Activated CD4-positive, alpha-beta T cell treated with anti-CD3 and anti-CD28 coated beads, Interleukin-2, Interleukin-6, amounts not matched to agents 100 ng/mL and 50 ng/mL, durations not matched to agents 16 hours and 8 hours (primary cell): ENCODE results near the gene STXBP1.
A peak's percentile ranks its signal among the peaks of the same experiment; 100 is the strongest.

ENCODE experiments used
- DNase-seq: peaks from one replicate; pipeline ENCODE4 v3.0.0-alpha.2; 2020

The STXBP1 gene

DNA sequence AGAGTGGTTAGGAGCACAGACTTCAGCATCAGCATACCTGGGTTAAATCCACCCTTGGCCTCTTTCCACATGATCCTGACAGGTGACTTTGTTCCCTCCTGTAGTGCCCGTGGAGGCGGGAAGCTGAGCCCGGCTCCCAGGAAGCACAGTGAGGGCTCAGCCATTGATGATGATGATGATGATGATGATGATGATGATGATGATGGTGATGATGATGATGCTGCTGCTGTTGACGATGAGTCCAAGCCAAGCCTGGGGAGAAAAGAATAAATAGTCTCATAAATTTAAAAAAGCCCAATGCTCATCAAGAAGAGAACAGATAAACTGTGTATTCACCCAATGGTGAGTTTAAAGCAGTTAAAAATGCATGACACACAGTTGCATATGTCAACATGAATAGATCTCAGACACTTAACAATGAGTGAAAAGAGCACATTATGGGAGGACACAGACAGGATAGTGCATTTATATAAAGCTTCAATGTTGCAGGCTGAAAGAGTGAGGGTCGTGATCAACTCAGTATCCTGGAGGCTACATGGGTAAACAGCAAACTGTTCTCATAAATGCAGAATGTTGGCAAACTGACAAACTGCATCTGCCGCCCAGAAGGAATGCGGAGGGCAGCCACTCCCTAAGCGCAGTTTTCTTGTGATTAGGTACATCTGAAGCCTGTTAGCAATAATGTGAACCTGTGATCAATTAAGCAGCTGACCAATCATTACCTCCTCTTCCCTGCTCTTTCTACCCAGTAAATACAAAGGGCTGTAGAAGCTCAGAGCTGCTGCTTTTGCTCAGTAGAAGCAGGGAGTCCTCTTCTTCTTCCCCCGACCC lies 83.0 kb downstream of the STXBP1 start:
- no peak for DNase-seq

DNA sequence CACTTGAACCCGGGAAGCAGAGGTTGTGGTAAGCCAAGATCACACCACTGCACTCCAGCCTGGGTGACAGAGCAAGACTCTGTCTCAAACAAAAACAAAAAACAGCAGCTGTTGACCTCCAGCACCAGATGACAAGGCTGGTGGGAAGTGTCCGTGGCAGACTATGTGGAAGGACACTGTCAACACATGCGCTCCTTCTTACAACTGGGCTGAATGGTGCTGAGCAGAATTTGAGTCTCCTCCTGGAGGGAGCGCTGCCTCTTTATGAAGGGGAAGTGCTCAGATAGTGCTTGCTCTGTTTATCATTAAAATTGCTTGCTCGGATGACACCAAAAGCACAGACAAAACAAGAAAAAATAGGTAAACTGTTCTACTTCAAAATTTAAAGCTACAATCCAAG lies 85.5 kb downstream of the STXBP1 start:
- DNase-seq, result no peak

DNA sequence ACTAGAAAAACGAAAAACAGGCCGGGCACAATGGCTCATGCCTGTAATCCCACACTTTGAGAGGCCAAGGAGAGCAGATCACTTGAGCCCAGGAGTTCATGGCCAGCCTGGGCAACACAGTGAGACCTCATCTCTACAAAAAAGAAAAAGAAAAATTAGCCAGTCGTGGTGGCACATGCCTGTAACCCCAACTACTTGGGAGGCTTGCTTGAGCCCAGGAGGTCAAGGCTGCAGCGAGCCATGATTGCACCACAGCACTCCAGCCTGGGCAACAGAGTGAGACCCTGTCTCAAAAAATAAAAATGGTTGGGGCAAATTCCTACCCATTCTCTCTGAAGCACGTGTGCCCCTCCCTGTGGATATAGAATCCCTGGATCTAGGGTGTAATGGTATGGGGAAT lies 86.3 kb downstream of the STXBP1 start:
- DNase-seq, result no peak

DNA sequence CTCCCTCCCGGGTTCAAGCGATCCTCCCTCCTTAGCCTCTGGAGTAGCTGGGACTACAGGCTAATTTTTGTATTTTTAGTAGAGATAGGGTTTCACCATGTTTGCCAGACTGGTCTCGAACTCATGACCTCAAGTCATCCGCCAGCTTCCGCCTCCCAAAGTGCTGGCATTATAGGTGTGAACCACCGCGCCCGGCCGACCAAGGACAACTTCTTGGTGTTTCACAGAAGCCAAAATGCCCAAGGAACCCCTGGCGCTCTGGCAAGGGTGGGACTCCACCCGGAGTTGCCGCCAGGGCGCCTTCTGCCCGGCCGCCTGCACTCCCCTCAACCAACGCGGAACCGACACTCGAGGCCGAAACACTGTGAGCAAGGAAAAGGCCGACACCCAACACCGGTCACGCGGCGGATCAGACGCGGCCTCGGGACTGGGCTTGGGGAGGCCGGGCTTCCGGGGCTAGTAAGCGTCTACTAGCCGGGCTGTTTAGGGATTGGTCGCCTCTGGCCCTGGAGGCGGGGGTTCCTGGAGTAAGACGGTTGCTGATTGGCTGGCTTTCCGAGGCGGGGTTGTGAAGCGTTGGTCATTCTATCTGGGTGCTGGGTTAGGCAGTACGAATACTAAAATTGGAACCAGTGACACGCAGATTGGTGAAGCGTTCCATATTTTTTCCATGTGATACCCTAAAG lies 87.1 kb downstream of the STXBP1 start:
- DNase-seq, result peak; percentile 93

DNA sequence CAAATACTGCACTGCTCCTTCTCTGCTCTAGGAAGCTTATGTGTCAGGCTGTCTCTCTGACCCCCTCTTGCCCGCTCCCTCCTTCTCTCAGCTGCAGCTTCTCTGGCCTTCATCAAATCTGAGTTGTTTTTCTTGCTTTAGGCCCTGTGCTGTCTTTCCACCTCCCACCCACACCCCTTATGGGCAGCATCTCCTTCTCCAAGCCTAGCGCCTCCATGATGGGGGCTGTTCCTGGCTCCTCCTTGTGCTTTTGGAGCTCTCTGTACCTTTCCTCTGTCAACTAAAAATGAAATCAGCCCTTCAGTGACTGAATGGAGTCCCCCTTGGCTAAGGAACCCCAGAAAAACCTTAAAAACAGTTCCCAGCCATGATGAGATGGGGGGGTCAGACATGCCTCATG lies 88.1 kb downstream of the STXBP1 start:
- no peak for DNase-seq

DNA sequence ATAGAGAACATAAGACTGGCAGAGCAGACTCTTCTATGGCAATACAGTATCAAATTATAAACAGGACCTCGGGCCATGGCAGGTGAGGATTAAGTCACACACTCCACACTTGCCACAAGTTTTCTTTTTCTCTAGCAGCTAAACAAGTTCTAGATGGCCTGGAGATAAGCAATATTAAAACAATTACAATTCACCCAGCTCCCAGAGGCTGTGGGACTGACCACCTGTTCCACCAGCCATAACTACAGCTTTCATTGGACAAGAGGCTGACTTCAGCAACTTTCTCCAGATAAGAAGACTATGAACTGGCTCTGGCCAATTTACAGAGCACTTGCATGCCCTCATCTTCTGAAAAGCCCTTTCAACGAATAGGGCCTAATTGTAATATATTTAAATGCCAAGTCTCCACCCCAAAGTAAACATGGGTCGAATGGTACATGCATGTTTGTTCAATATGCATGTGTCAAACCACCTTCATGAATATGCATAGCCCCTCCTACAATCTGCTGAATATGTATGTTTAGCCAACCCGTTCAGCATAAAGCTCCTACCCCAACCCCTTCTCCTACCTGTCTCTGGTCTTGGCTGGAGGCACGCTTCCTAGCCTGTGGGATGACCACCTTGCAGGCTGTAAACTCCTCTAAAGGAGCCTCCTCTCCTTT lies 88.6 kb downstream of the STXBP1 start:
- no peak for DNase-seq

DNA sequence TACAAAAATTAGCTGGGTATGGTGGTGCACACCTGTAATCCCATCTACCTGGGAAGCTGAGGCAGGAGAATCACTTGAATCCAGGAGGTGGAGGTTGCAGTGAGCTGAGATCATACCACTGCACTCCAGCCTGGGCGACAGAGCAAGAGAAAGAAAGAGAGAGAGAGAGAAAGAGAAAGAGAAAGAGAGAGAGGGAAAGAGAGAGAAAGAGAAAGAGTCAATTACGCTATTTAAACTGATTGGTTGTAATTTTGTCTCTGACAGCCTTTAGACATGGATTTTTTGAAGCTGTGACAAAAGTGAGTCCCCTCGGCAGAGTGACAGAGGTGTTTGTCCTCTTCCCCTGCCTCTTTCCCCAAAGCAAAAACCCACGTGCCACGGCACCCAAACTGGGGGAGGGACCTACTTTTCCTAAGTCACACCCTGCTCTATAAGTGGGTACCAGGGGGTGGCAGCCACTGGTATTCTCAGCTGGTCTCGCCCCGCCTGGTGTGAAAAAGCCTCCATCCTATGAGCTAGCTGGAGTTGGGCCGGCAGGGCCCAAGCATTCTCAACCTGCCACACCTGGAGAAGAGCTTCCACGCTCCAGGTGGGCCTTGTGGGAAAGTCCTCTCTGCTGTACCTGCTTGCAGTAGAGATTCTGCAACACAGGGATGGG lies 91.3 kb downstream of the STXBP1 start:
- DNase-seq, result no peak

DNA sequence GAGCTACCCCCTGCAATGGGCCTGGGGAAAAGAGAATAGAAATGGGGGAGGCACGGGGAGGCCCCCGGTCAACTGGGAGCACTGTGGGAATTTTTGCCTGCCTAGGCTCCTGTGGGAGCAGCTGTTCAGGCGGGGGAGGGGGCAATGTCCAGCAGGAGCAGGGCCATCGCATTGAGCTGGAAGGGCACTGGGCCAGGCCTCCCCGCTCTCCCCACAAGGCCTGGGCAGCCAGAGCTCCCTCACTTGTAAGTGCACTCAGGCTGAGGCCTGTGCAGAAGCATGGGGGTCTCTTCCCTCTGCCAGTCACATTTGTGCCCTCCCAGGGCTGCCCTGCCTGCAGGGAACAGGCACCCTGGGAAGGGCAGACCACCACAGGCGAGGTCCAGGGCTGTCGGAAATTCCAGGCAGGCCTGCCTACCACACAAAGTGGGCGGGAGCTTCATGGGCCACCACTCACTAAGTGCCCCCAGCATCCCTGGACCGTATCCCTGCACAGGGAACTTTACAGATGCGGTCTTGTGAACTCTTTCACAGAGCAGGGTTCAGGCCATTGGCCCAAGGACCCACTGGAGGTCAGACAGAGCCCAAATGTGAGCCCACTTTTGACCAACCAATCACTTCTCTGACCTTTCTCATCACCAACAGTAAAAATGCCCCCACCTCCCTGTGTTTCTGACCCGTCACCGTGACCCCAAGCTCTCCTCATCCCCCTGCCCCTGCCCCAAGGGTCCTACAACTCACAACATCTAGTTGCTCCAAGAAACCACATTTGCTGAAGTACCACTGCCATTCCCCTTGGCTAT lies 93.7 kb downstream of the STXBP1 start:
- DNase-seq, result no peak

DNA sequence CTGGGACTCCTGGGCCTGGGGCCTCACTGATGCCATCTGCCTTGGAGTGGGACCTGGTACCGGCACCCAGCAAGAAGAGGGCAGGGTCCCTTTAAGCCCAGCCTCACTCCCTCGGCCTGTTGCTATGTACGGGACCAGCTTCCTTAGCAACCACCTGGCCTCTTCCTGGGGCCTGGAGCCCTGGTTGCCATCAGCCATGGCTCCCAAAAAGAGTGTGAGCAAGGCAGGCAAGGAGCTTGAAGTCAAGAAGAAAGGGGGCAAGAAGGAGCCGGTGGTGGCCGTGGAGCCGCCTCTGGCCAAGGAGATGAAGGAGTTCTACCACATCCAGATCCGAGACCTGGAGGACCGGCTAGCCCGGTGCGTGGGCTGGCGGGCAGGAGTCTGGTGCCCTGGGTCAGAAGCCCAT lies 94.8 kb downstream of the STXBP1 start, which contains the start of gene CFAP157:
TSS of gene CFAP157 (plus strand) at position 153 of the 406 bp plus-strand sequence. CDS start at position 197, 44 bp downstream.
- no peak for DNase-seq

DNA sequence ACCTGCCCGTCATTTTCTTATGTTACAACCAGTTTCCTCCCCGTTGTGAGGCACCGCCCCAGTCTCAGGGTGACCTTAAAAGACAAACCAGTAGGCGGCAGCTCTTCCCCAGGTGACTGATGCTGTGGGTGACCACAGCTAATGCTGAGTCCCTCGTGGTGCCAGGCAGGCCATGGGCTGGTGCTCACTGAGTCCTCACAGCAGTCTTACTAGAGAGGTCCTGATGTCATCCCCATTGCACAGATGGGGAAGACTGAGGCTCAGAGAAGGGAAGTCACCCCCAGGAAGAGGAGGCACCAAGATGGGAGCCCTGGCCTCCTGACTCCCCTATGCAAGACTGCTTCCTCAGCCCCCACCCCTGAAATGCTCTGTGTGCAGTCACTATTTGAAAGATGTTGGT lies 95.7 kb downstream of the STXBP1 start:
- DNase-seq, result peak; percentile 43

DNA sequence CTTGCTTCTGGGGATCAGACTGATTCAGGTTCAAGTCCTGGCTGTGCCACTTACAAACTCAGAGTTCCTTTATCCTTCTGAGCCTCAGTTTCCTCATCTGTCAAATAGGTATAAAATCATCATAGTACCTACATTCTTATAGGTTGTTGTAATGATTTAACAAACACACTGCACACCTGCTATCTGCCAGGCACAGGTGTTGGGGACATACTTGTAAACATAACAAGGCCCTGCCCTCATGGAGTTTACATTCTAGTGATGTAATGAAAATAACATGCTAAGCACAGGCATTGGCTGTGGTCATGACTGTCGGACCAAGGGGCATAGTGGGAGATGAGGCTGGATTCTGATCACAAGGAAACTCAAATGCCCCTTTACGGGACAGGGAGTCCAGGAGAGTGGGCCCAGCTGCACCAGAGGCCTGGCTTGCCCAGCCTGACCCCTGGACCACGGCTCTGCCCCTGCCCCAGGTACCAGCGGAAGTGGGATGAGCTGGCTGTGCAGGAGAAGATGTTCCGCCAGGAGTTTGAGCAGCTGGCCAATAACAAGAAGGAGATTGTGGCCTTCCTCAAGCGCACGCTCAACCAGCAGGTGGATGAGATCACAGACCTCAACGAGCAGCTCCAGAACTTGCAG lies 97.0 kb downstream of the STXBP1 start:
- DNase-seq, result no peak

DNA sequence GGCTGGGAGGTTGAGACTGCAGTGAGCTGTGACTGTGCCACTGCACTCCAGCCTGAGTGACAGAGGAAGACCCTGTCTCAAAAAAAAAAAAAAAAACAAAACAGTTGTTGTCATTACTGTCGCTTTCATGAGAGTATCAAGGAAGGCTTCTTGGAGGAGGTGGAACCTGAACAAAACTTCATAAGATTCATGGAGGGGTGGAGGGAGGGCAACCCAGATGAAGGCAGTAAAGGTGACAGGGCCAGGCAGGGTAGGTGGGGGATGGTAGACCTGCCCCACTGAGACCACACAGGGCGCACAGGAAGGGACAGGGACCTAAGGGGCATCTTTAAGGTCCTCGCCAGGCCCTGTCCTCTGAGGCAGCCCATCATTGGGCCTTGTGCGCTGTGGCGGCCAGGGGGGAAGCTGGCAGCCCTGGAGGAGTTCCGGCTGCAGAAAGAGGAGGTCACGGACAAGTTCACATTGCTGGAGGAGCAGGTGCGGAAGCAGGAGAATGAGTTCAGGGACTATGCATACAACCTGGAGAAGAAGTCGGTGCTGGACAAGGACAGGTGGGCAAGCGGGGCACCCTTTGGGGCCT lies 98.2 kb downstream of the STXBP1 start:
- no peak for DNase-seq

DNA sequence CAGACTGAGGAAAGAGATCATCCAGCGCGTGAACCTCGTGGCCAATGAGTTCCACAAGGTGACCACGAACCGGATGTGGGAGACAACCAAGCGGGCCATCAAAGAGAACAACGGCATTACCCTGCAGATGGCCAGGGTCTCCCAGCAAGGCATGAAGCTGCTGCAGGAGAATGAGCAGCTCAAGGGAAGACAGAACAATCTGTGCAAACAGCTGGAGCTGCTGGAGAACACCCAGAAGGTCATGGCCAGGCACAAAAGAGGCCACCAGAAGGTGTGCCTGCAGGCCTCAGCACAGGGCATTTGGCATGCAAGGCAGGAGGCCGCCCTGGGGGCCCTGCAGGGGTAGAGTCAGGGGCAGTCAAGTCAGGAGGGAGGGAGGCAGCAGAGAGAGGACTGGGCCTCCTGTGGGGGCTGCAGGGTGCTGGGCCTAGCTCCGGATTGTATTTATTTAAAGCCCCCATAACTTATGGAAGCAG lies 99.2 kb downstream of the STXBP1 start:
- DNase-seq, result peak; percentile 24

DNA sequence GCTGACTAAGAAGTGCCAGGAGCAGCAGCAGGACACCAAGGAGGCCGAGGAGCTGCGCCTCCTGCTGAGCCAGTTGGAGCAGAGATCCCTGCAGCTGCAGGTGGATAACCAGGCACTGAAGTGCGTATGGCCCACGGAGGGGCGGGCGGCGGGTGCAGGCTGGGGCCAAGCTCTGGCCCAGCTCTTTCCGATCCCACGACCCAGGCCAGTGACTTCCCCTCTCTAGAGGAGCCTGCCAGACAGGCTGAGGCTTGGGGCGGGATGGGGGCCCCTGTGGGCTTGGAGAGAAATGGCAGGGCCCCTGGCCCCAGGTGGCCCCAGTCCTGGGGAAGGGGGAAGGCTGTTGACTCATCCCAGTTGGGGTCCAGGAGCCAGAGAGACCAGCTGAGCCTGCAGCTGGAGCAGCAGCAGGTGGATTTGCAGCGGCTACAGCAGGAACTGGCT lies 99.8 kb downstream of the STXBP1 start:
- no peak for DNase-seq

DNA sequence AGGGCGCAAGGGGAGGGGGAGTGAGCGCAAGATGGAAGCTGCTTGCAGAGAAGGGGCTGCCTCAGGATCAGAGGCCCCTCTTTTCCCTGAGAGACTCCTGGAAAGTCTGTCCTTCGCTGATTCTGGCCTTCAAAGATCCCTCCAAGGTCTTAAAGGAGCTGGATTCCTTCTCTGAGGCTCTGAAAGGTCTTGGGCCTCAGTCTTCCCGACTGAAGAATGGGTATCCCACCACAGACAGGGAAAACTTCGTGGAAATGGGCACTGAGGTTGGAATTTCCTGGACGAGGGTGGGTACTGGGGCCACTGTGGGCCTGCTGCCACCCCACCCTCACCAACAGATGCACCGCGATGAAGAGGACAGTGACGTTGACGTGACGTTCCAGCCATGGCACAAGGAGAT lies 100.3 kb downstream of the STXBP1 start:
- DNase-seq, result no peak

DNA sequence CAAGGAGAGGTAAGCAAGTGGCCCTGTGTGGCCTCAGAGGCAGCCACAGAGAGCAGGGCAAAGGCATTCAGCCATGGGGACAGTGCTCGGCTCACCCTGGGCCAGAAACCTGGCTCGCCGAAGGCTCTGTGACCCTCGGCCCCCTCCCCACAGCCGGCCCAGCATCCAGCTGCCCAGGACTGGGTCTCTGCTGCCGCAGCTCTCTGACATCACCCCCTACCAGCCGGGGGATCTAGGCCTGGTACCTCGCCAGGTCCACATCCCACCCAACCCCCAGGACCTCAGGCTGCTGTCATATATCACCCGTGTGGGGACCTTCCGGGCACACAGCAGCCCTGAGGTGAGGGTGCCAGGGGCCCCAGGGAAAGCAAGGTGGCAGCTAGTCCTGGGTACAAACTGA lies 100.8 kb downstream of the STXBP1 start:
- no peak for DNase-seq

DNA sequence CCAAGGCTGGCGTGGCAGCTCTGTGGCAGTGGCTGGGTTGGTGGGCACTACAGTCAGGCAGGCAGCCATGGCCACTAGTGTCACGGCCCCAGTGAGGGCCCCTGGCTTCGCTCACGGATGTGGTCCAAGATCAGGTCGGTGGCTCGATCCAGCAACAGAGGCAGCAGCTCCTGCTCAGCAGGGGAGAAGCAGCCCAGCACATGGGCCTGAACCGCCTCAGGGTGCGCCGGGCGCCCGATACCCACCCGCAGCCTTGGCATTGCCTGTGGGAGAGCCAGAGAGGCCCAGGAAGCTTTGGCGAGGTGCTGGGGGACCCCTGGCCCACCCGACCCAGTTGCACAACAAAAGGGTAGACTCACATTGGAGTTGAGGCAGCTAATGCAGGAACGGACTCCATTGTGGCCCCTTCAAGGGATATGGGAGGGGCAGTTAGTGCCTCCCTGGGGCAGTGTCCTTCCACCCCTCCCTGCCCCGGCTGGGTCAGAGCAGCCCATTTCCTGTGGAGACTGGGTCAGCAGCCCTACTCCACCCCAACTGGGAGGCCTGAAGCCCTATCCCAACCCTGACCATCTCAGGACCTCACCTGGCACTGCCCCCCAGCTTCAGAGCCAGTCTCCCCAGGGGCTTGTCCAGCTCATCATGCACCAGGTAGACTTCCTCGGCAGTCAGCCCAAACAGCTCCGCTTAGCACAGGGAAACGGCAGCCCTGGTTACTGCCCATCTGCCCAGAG lies 102.1 kb downstream of the STXBP1 start:
- DNase-seq, result no peak

DNA sequence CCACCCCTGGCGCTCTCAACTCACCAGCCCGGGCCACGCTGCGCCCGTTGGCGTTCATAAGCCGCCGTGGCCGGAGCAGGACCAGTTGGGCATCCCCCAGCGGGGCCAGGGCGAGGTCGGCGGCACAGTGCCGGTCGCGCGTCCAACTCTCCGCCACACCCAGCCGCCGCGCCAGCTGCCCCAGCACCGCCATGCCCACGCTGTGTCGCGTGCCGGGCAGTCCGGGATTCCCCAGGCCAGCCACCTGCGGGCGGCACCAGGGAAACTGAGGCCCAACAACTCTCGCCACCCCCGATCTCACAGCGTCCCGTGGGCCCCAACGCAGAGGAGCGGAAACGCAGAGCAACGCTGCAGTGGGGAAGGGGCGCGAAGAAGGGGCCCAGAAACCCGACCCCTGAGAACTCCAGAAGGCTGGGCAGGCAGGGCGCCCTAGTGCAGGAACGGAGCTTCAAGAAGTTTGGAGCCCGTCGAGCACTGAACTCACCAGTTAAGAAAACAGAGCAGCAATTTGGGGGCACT lies 102.9 kb downstream of the STXBP1 start:
- DNase-seq, result peak; percentile 23

DNA sequence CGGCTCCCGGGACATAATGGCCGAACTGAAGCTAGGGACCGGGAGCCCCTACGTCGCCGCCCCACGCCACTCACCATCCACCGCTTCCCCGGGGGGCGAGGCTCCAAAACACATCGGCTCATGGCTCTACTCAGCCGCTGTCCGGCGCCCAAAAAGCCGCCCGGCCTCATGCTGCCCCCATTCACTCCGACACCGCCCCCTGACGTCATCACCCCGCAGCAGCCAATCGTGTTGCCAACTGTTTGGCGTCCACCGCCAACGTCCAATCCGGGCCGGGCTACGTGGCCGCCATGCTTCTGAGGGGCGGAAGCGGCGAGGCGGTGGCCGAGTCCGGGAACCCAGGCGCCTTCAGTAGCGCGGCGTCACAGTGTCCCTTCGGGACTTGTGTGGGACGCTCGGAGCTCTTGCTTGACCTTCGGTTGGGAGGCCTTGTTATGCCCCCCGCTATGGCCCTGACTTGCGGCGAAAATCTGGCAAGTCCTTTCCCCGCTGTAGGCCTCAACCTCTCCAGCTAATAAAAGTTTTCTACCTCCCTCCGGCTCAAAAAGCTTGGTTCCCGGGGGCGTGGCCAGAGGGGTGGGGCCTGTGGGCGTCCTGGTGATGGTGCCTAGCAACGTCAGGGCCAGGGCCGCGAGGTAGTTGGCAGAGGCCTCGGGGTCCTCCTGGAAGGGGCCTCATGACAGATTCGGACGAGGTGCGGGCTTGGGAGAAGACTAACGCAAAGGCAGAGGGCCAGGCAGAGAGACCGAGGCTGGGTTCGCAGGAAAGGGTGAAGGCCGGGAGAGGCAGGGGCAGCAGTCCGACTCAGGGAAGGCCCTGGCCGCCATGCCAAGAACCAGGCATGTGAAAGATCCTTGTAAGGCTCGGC lies 103.6 kb downstream of the STXBP1 start, which contains the start of the genes PTRH1 and TTC16:
TSS of gene PTRH1 (minus strand) at position 194 of the 868 bp plus-strand sequence. CDS start at position 170, 24 bp downstream.
TSS of gene TTC16 (plus strand) at position 610 of the 868 bp plus-strand sequence. CDS start at position 677, 67 bp downstream.
- peak; percentile 98 for DNase-seq
